Osteocyte (in vitro differentiated cells): ENCODE data around the gene SLC34A1. TPM values are rescaled to one million over a fixed set of nuclear protein-coding genes. Genes with fewer than 3 reads are reported as not detected.

ENCODE experiments used
- DNase-seq: peaks from one replicate; pipeline ENCODE4 v3.0.0; 2021; ENCODE audit warnings: mixed read lengths; ENCODE audit not compliant: unreplicated experiment; ENCODE audit errors: extremely low spot score
- H3K27ac Mint-ChIP-seq: one replicate; pipeline ENCODE4 v1.8.0; 2021; ENCODE audit warnings: mild to moderate bottlenecking, mixed read lengths; ENCODE audit not compliant: unreplicated experiment
- H3K27me3 Mint-ChIP-seq: one replicate; pipeline ENCODE4 v1.8.0; 2021; ENCODE audit warnings: mixed read lengths; ENCODE audit not compliant: unreplicated experiment
- H3K36me3 Mint-ChIP-seq: one replicate; pipeline ENCODE4 v1.8.0; 2021; ENCODE audit warnings: mixed read lengths; ENCODE audit not compliant: unreplicated experiment
- H3K4me1 Mint-ChIP-seq: one replicate; pipeline ENCODE4 v1.8.0; 2021; ENCODE audit warnings: mixed read lengths; ENCODE audit not compliant: unreplicated experiment
- H3K4me3 Mint-ChIP-seq: one replicate; pipeline ENCODE4 v1.8.0; 2021; ENCODE audit warnings: mild to moderate bottlenecking, moderate library complexity, mixed read lengths; ENCODE audit not compliant: unreplicated experiment
- H3K9me3 Mint-ChIP-seq: one replicate; pipeline ENCODE4 v1.8.0; 2021; ENCODE audit warnings: mixed read lengths; ENCODE audit not compliant: unreplicated experiment
- CTCF ChIP-seq: fragments of 200-600 bp; sonication (generic); IDR thresholded peaks from 2 replicates; pipeline ENCODE4 v1.5.0; 2021; ENCODE audit warnings: antibody characterized with exemption, mild to moderate bottlenecking, moderate library complexity
- total RNA-seq: library from RNA; stranded (reverse); gene quantifications from 2 replicates; pipeline ENCODE4 v1.2.1, GENCODE V29; 2021

SLC34A1 gene
- total RNA-seq, 1 donor from 2014 or later = not detected

GRCh38 chr5:177382423-177383029, 1.7 kb upstream of the SLC34A1 start:
- no peak for DNase-seq
- Mint-ChIP-seq H3K4me3 (no peak overlapping the region), H3K36me3 (no peaks in the 10 kb centered on the region), H3K27ac (no peak overlapping the region), H3K27me3 (peaks cover 10% of the 10 kb centered on the region), H3K9me3 (no peaks in the 10 kb centered on the region), H3K4me1 (peaks cover 9% of the 10 kb centered on the region)
- no peak for TF ChIP-seq CTCF

- peaks cover 10% of the 10 kb centered on the region for H3K27me3 Mint-ChIP-seq
- H3K36me3 Mint-ChIP-seq = no peaks in the 10 kb centered on the region
- no peak for TF ChIP-seq CTCF
- H3K9me3 Mint-ChIP-seq = no peaks in the 10 kb centered on the region
- H3K4me3 Mint-ChIP-seq = no peak overlapping the region
- peaks cover 9% of the 10 kb centered on the region for H3K4me1 Mint-ChIP-seq
- DNase-seq = no peak
- no peak overlapping the region for H3K27ac Mint-ChIP-seq
These were observed 1.1 kb upstream of the SLC34A1 start for GRCh38 chr5:177383181-177383580.

- no peak for TF ChIP-seq CTCF
- DNase-seq = no peak
- no peaks in the 10 kb centered on the region for H3K36me3 Mint-ChIP-seq
- no peak overlapping the region for H3K4me3 Mint-ChIP-seq
- H3K27ac Mint-ChIP-seq = no peak overlapping the region
- H3K9me3 Mint-ChIP-seq = no peaks in the 10 kb centered on the region
- H3K27me3 Mint-ChIP-seq = peaks cover 10% of the 10 kb centered on the region
- H3K4me1 Mint-ChIP-seq = peaks cover 23% of the 10 kb centered on the region
These were observed 1.5 kb downstream of the SLC34A1 start for GRCh38 chr5:177385720-177386119.

- Mint-ChIP-seq H3K4me3 (no peak overlapping the region), H3K27me3 (peaks cover 10% of the 10 kb centered on the region), H3K4me1 (peaks cover 20% of the 10 kb centered on the region), H3K27ac (no peak overlapping the region), H3K9me3 (no peaks in the 10 kb centered on the region), H3K36me3 (no peaks in the 10 kb centered on the region)
- no peak for DNase-seq
- TF ChIP-seq CTCF = no peak
These were observed 2.3 kb downstream of the SLC34A1 start for GRCh38 chr5:177386542-177386941.

- Mint-ChIP-seq H3K4me1 (peaks cover 20% of the 10 kb centered on the region), H3K9me3 (no peaks in the 10 kb centered on the region), H3K27me3 (peaks cover 10% of the 10 kb centered on the region), H3K36me3 (no peaks in the 10 kb centered on the region), H3K4me3 (no peak overlapping the region), H3K27ac (no peak overlapping the region)
- TF ChIP-seq CTCF = no peak
- no peak for DNase-seq
These were observed 3.2 kb downstream of the SLC34A1 start for GRCh38 chr5:177387405-177387804.
